Measurements from ENCODE around the gene PRKCE. TPM values are rescaled to one million over a fixed set of nuclear protein-coding genes. Genes with fewer than 3 reads are reported as not detected.

Gene PRKCE
- total RNA-seq, 2 experiments from 2014 or later: 24.9 to 26.2 TPM

DNA sequence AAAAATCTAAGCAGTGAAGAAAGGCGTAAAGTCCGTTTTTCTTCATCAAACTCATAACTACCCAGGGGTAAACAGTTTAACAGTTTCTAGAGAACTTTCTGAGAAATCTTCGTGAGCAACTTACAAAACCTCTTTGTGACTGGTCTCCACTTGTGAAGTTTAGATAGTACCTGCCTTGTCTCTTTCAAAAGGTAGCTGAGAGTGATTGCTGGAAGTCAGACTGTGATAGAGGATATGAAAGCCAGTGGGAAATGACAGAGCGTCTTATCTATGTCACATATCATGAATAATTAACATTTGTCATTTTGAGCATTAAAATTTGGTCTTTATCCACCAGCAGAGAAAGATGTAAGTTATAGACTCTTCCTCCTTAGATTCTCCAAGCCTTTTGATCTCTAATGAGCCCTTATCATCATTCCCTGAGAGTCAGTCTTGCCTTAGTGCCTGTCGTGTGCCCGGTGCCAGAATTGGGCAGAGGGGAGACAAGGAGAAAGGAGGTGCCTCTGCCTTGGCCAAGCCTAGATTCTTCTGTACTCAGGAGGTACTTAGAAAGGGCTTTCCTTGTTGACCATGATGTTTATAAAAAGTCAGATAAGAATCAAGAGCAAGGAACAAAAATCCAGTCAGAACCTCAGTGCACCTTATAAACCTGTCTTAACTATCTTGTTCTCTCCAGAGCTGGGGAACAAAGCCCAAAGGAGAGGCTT lies 440.6 kb downstream of the PRKCE start:
- Mint-ChIP-seq H3K4me1 (ENCODE audit: low read depth) (no peaks in the 10 kb centered on the region), H3K4me3 (no peak overlapping the region), H3K36me3 (ENCODE audit: low read depth) (peaks cover 45% of the 10 kb centered on the region), H3K27me3 (no peaks in the 10 kb centered on the region), H3K9me3 (no peaks in the 10 kb centered on the region), H3K27ac (no peak overlapping the region)
- TF ChIP-seq, protein P1, sequence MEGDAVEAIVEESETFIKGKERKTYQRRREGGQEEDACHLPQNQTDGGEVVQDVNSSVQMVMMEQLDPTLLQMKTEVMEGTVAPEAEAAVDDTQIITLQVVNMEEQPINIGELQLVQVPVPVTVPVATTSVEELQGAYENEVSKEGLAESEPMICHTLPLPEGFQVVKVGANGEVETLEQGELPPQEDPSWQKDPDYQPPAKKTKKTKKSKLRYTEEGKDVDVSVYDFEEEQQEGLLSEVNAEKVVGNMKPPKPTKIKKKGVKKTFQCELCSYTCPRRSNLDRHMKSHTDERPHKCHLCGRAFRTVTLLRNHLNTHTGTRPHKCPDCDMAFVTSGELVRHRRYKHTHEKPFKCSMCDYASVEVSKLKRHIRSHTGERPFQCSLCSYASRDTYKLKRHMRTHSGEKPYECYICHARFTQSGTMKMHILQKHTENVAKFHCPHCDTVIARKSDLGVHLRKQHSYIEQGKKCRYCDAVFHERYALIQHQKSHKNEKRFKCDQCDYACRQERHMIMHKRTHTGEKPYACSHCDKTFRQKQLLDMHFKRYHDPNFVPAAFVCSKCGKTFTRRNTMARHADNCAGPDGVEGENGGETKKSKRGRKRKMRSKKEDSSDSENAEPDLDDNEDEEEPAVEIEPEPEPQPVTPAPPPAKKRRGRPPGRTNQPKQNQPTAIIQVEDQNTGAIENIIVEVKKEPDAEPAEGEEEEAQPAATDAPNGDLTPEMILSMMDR (IDR thresholded peaks at IDR 0.05): no peak
- Histone ChIP-seq H3K27me3 (ENCODE audit: control insufficient read depth in 1 of 2, insufficient read depth in 2 of 2, low read length in 2 of 2) (no peaks in the 10 kb centered on the region), H3K9me3 (ENCODE audit: control insufficient read depth in 1 of 2, insufficient read depth in 1 of 2, low read length in 2 of 2) (no peaks in the 10 kb centered on the region), H3K4me3 (ENCODE audit: low read length) (no peak overlapping the region), H3K4me1 (ENCODE audit: insufficient read depth, low read length) (no peaks in the 10 kb centered on the region), H3K36me3 (ENCODE audit: insufficient read depth, low read length) (peaks cover 3% of the 10 kb centered on the region), H3K27ac (ENCODE audit: low read depth in 1 of 2, low read length in 2 of 2) (no peak overlapping the region)
- intact Hi-C loops (cut with DNase I, micrococcal nuclease): no loop called here
- ATAC-seq (ENCODE audit: poor library complexity) (no peak), DNase-seq (no peak)
- POLR2A ChIA-PET: no interaction called here
- CTCF ChIA-PET: no interaction called here

DNA sequence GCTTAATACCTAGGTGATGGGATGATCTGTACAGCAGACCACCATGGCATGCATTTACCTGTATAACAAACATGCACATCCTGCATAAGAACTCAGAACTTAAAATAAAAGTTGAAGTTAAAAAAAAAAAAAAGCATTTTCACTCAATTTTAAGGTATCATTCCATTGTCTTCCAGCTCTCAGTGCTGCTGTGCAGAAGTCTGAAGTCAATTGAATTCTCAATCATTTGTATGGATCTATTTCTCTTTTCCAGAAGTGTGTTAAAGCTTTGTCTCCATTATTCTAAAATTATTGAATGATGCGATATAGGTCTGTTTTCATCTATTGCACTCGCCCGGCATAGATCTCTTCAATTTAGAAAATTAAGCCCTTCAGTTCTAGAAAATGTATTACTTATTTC lies 443.2 kb downstream of the PRKCE start:
- intact Hi-C loops (cut with DNase I, micrococcal nuclease): no loop called here
- ATAC-seq (ENCODE audit: poor library complexity): no peak
- Histone ChIP-seq H3K4me1 (ENCODE audit: insufficient read depth, low read length) (no peaks in the 10 kb centered on the region), H3K27me3 (ENCODE audit: control insufficient read depth in 1 of 2, insufficient read depth in 2 of 2, low read length in 2 of 2) (no peaks in the 10 kb centered on the region), H3K27ac (ENCODE audit: low read depth in 1 of 2, low read length in 2 of 2) (no peak overlapping the region), H3K9me3 (ENCODE audit: control insufficient read depth in 1 of 2, insufficient read depth in 1 of 2, low read length in 2 of 2) (no peaks in the 10 kb centered on the region), H3K36me3 (ENCODE audit: insufficient read depth, low read length) (no peaks in the 10 kb centered on the region), H3K4me3 (ENCODE audit: low read length) (no peak overlapping the region)
- no peak for DNase-seq
- no peaks in the 10 kb centered on the region for H3K27me3 Mint-ChIP-seq
- no peak overlapping the region for H3K4me3 Mint-ChIP-seq
- H3K27ac Mint-ChIP-seq: no peak overlapping the region
- H3K9me3 Mint-ChIP-seq: no peaks in the 10 kb centered on the region
- H3K4me1 Mint-ChIP-seq (ENCODE audit: low read depth): no peaks in the 10 kb centered on the region
- H3K36me3 Mint-ChIP-seq (ENCODE audit: low read depth): peaks cover 24% of the 10 kb centered on the region
- TF ChIP-seq, protein P1 (IDR thresholded peaks at IDR 0.05): no peak
- POLR2A ChIA-PET: no interaction called here
- CTCF ChIA-PET: no interaction called here

DNA sequence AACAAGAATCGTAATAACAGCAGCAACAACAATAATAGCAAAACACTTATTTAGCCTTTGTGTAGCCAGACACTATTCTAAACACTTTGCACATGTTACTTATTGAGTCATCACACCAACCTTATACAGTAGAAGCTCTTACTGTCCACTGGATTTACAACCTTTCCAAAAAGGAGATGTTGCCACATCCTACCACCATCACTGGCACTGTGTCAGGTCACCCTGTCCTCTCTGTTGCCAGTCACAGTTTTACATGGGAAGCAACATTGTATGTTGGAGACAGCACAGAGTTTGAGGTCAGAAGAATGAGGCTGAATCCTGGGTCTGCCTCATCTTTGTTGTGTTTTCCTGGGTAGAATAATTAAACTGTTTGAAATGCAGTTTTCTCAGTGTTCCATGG lies 444.4 kb downstream of the PRKCE start:
- no peak overlapping the region for H3K4me3 ChIP-seq (ENCODE audit: low read length)
- Mint-ChIP-seq H3K27ac (no peak overlapping the region), H3K36me3 (ENCODE audit: low read depth) (peaks cover 18% of the 10 kb centered on the region), H3K4me3 (no peak overlapping the region), H3K27me3 (no peaks in the 10 kb centered on the region), H3K9me3 (no peaks in the 10 kb centered on the region), H3K4me1 (ENCODE audit: low read depth) (no peaks in the 10 kb centered on the region)
- H3K36me3 ChIP-seq (ENCODE audit: insufficient read depth, low read length): no peaks in the 10 kb centered on the region
- H3K27me3 ChIP-seq (ENCODE audit: control insufficient read depth in 1 of 2, insufficient read depth in 2 of 2, low read length in 2 of 2): no peaks in the 10 kb centered on the region
- H3K27ac ChIP-seq (ENCODE audit: low read depth in 1 of 2, low read length in 2 of 2): no peak overlapping the region
- POLR2A ChIA-PET: no interaction called here
- TF ChIP-seq, protein P1 (IDR thresholded peaks at IDR 0.05): no peak
- ATAC-seq (ENCODE audit: poor library complexity) (no peak), DNase-seq (no peak)
- no peaks in the 10 kb centered on the region for H3K9me3 ChIP-seq (ENCODE audit: control insufficient read depth in 1 of 2, insufficient read depth in 1 of 2, low read length in 2 of 2)
- CTCF ChIA-PET: no interaction called here
- intact Hi-C loops (cut with DNase I, micrococcal nuclease): no loop called here
- no peaks in the 10 kb centered on the region for H3K4me1 ChIP-seq (ENCODE audit: insufficient read depth, low read length)
